GM12878 (cell line): ENCODE measurements around the gene FNTB. TPM values are rescaled to one million over a fixed set of nuclear protein-coding genes. Genes with fewer than 3 reads are reported as not detected.

Experiments used
- ATAC-seq: fragments of 200-7000 bp; cut with Tn5 transposase; 3 replicates; pipeline ENCODE4 v1.9.1; 2020; ENCODE audit warnings: mild to moderate bottlenecking, moderate library complexity
- BruUV-seq: library from RNA; stranded (reverse); fragments of 400-500 nt; replicated peaks from 2 replicates; lab custom pipeline; 2021; lab: Mats Ljungman, UMichigan
- CTCF ChIA-PET: fragments of 300-600 bp; sonication (Branson Sonifier 250); formaldehyde crosslinking; extraction: SDS; loops from one replicate; lab custom pipeline; 2021; ENCODE audit warnings: inconsistent platforms; lab: Yijun Ruan, JAX
- POLR2A ChIA-PET: fragments of 350-600 bp; formaldehyde crosslinking; extraction: SDS; loops from one replicate; lab custom pipeline; 2021; ENCODE audit warnings: inconsistent platforms; lab: Charles Lee
- RAD21 ChIA-PET: fragments of 300-600 bp; sonication (Branson Sonifier 250); formaldehyde crosslinking; loops from one replicate; lab custom pipeline; 2023; ENCODE audit warnings: antibody characterized with exemption; ENCODE audit not compliant: unreplicated experiment; lab: Charles Lee
- SMC1A ChIA-PET: fragments of 300-600 bp; sonication (Branson Sonifier 250); formaldehyde crosslinking; loops from one replicate; lab custom pipeline; 2023; ENCODE audit not compliant: unreplicated experiment, uncharacterized antibody; lab: Charles Lee
- DNase-seq: peaks from one replicate; pipeline ENCODE4 v3.0.0-alpha.2; 2011; ENCODE audit warnings: low read depth, low spot score
- FAIRE-seq: peaks from 3 replicates; lab custom pipeline; 2011; peaks lifted over from hg19 to GRCh38; lab: Jason Lieb, UNC
- H2AFZ ChIP-seq: 2 replicates; pipeline ENCODE4 v1.6.0; 2011; ENCODE audit warnings: low read depth, low read length, control low read depth; ENCODE audit not compliant: control insufficient read depth
- H3K27ac ChIP-seq: 2 replicates; pipeline ENCODE4 v1.5.1; 2011; ENCODE audit warnings: control low read depth; ENCODE audit not compliant: control insufficient read depth, insufficient read depth
- H3K27me3 ChIP-seq, 2 experiments: replicated peaks in 1 of 2; 2 replicates each; pipeline versions ENCODE4 v1.6.0 to v1.6.1; 2011; ENCODE audit warnings: low read length in 1 of 2; ENCODE audit not compliant: control insufficient read depth in 2 of 2, insufficient read depth in 2 of 2
- H3K36me3 ChIP-seq, 2 experiments: 2 replicates each; pipeline ENCODE4 v1.5.1; 2011; ENCODE audit warnings: low read length in 1 of 2; ENCODE audit not compliant: control insufficient read depth in 2 of 2, insufficient read depth in 2 of 2
- H3K4me1 ChIP-seq: 2 replicates; pipeline ENCODE4 v1.6.1; 2011; ENCODE audit warnings: mild to moderate bottlenecking, low read length, moderate library complexity, mixed read lengths; ENCODE audit not compliant: control insufficient read depth, insufficient read depth
- H3K4me2 ChIP-seq: 2 replicates; pipeline ENCODE4 v1.6.0; 2011; ENCODE audit warnings: control low read depth; ENCODE audit not compliant: control insufficient read depth, insufficient read depth
- H3K4me3 ChIP-seq: fragments of 200-600 bp; sonication (generic); 2 replicates; pipeline ENCODE4 v1.5.1; 2016
- H3K79me2 ChIP-seq: 2 replicates; pipeline ENCODE4 v1.6.0; 2011; ENCODE audit warnings: low read length; ENCODE audit not compliant: control insufficient read depth, insufficient read depth
- H3K9ac ChIP-seq: 2 replicates; pipeline ENCODE4 v1.8.0; 2011; ENCODE audit warnings: low read length, control low read depth, mixed read lengths; ENCODE audit not compliant: control insufficient read depth, insufficient read depth
- H3K9me3 ChIP-seq: replicated peaks from 3 replicates; pipeline ENCODE4 v1.5.1; 2011; ENCODE audit warnings: mild to moderate bottlenecking, low read length; ENCODE audit not compliant: control insufficient read depth, insufficient read depth
- H4K20me1 ChIP-seq: 2 replicates; pipeline ENCODE4 v1.6.0; 2011; ENCODE audit not compliant: control insufficient read depth, insufficient read depth
- BCL3 ChIP-seq: IDR thresholded peaks from 2 replicates; pipeline ENCODE4 v1.6.1; 2011; ENCODE audit warnings: borderline replicate concordance, low read depth, mild to moderate bottlenecking, moderate library complexity, low read length; ENCODE audit not compliant: insufficient read depth, poor library complexity, severe bottlenecking
- EZH2 ChIP-seq: IDR thresholded peaks from 2 replicates; pipeline ENCODE4 v1.6.1; 2012; ENCODE audit warnings: low read depth, mild to moderate bottlenecking, control low read depth, inconsistent platforms, low read length, borderline replicate concordance; ENCODE audit not compliant: control insufficient read depth
- FOXK2 ChIP-seq: fragments of 450-650 bp; IDR thresholded peaks from 2 replicates; pipeline ENCODE4 v1.6.1; 2017; ENCODE audit warnings: mild to moderate bottlenecking, moderate library complexity
- MYB ChIP-seq: fragments of 150-350 bp; IDR thresholded peaks from 2 replicates; pipeline ENCODE4 v1.6.1; 2014; ENCODE audit warnings: mild to moderate bottlenecking, low read depth, low read length, borderline replicate concordance
- NKRF ChIP-seq: fragments of 450-650 bp; conservative IDR thresholded peaks from 2 replicates; pipeline ENCODE4 v1.6.1; 2017; ENCODE audit warnings: mild to moderate bottlenecking, moderate library complexity
- REST ChIP-seq: IDR thresholded peaks from 2 replicates; pipeline ENCODE4 v1.6.1; 2012; ENCODE audit warnings: mild to moderate bottlenecking, low read depth, low read length
- USF1 ChIP-seq: IDR thresholded peaks from 2 replicates; pipeline ENCODE4 v1.6.1; 2011; ENCODE audit warnings: borderline replicate concordance, low read depth, mild to moderate bottlenecking, moderate library complexity, mixed read lengths, low read length; ENCODE audit not compliant: insufficient read depth; ENCODE audit errors: extremely low read length
- WGBS: methylation state at CpG from one replicate; pipeline ENCODE4 v1.1.6; 2016; ENCODE audit warnings: low lambda C conversion rate; ENCODE audit not compliant: insufficient replicate concordance, insufficient coverage; ENCODE audit errors: missing lambda C conversion rate; 5-methylcytosine and 5-hydroxymethylcytosine counted together
- in situ Hi-C: fragments of 300-500 bp; cut with MboI; formaldehyde crosslinking; loops from 9 replicates; pipeline ENCODE4 v1.14.3; 2018; ENCODE audit warnings: mixed read lengths
- intact Hi-C: fragments of 100-400 bp; cut with micrococcal nuclease; formaldehyde crosslinking; loops from one replicate; pipeline ENCODE4 v1.14.2; 2022; ENCODE audit not compliant: unreplicated experiment
- polyA plus RNA-seq, 11 experiments: library from polyadenylated mRNA; depleted of rRNA in 4 of 11; unstranded in 6 of 11; stranded (reverse) in 5 of 11; fragments of >200 nt; fragmentation: Nextera tagmentation in 4 of 11; fragmentation: Illumina TruSeq in 1 of 11; extraction: Ambion mirVana in 4 of 11; extraction: Trizol in 1 of 11; gene quantifications; 1 replicate in 1 of 11; 2 replicates in 10 of 11; pipeline versions ENCODE4 v1.2.1 to v1.2.3, GENCODE V29; 2011 to 2016; ENCODE audit warnings: inconsistent platforms in 2 of 11, missing spikeins in 2 of 11, low read depth in 1 of 11
- total RNA-seq, 4 experiments: library from RNA; depleted of rRNA in 3 of 4; stranded (reverse); fragments of >200 nt in 3 of 4; fragmentation: Illumina TruSeq in 1 of 4; extraction: Trizol in 1 of 4; gene quantifications; 2 replicates each; pipeline versions ENCODE4 v1.2.1 to v1.2.3, GENCODE V29; 2013 to 2021
- TF ChIP-seq, protein P1 (sequence below): IDR thresholded peaks from 2 replicates; pipeline ENCODE4 v1.6.1; 2011; ENCODE audit warnings: mild to moderate bottlenecking, low read depth, low read length, moderate library complexity; ENCODE audit not compliant: insufficient replicate concordance
- TF ChIP-seq, protein P2 (sequence below): fragments of 150-350 bp; IDR thresholded peaks from 2 replicates; pipeline ENCODE4 v1.6.1; 2014; ENCODE audit warnings: mild to moderate bottlenecking, low read depth, low read length

The FNTB gene
- total and polyA plus RNA-seq, 10 of the 15 experiments (the other 5 are each of a cell fraction or from before 2014, with no cell fraction given), result 10.4 to 25.1 (median 16.7) TPM

GRCh38 chr14:64952598-64953309 is 33.9 kb upstream of the FNTB start:
- DNase-seq (peak; percentile 32), FAIRE-seq (peak; percentile 94), ATAC-seq (peak; percentile 87)
- ChIA-PET RAD21 (interaction anchor here (0.5 to 1.8 kb wide), 7 partner anchors 9 to 259 kb away, joined by 3 to 6 read pairs (median 4); partner anchors contain the start of genes FNTB and MAX), POLR2A (interaction anchor here (0.7 to 2.0 kb wide), 5 partner anchors 9 to 38 kb away, joined by 3 to 9 read pairs (median 4); partner anchors contain the start of gene CHURC1), SMC1A (interaction anchor here (0.8 to 3.3 kb wide), 11 partner anchors 10 to 61 kb away, joined by 3 to 13 read pairs (median 6); partner anchors contain the start of genes CHURC1 and FNTB), CTCF (interaction anchor here (0.5 to 2.9 kb wide), 14 partner anchors 8 to 61 kb away, joined by 3 to 12 read pairs (median 4); partner anchors contain the start of genes FNTB and GPX2)
- Histone ChIP-seq H2AFZ (peak overlapping the region; percentile 62), H4K20me1 (no peaks in the 10 kb centered on the region), H3K79me2 (no peaks in the 10 kb centered on the region), H3K4me3 (no peak overlapping the region), H3K9me3 (no peaks in the 10 kb centered on the region), H3K4me1 (peaks cover 19% of the 10 kb centered on the region), H3K4me2 (peak overlapping the region; percentile 60), H3K9ac (peak overlapping the region; percentile 10; the same call in 1 of the 2 replicates), H3K36me3 (no peaks in the 10 kb centered on the region), H3K27ac (peak overlapping the region; percentile 41), H3K27me3 (no peaks in the 10 kb centered on the region)
- in situ Hi-C loops, result no loop called here
- WGBS, result 9% methylated on average over 7 of the region's 7 CpGs
- no TSS peak for BruUV-seq
- intact Hi-C loops, result no loop called here
- TF ChIP-seq USF1, result no peak
- TF ChIP-seq, protein P1, sequence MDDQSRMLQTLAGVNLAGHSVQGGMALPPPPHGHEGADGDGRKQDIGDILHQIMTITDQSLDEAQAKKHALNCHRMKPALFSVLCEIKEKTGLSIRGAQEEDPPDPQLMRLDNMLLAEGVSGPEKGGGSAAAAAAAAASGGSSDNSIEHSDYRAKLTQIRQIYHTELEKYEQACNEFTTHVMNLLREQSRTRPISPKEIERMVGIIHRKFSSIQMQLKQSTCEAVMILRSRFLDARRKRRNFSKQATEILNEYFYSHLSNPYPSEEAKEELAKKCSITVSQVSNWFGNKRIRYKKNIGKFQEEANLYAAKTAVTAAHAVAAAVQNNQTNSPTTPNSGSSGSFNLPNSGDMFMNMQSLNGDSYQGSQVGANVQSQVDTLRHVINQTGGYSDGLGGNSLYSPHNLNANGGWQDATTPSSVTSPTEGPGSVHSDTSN, result no peak
- no peak for TF ChIP-seq REST
- no peak for TF ChIP-seq NKRF
- no peak for TF ChIP-seq EZH2
- TF ChIP-seq MYB, result no peak
- TF ChIP-seq, protein P2, sequence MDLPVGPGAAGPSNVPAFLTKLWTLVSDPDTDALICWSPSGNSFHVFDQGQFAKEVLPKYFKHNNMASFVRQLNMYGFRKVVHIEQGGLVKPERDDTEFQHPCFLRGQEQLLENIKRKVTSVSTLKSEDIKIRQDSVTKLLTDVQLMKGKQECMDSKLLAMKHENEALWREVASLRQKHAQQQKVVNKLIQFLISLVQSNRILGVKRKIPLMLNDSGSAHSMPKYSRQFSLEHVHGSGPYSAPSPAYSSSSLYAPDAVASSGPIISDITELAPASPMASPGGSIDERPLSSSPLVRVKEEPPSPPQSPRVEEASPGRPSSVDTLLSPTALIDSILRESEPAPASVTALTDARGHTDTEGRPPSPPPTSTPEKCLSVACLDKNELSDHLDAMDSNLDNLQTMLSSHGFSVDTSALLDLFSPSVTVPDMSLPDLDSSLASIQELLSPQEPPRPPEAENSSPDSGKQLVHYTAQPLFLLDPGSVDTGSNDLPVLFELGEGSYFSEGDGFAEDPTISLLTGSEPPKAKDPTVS, result no peak
- TF ChIP-seq FOXK2, result no peak
- no peak for TF ChIP-seq BCL3
